OCI-LY1 (cell line): ENCODE results near the gene DUT.

ENCODE experiments used
- EZH2 ChIP-seq: fragments of 200-600 bp; sonication (generic), shearing (Covaris generic); IDR thresholded peaks from 2 replicates; pipeline ENCODE4 v1.8.0; 2017; ENCODE audit warnings: borderline replicate concordance, mixed run types, mild to moderate bottlenecking, antibody characterized with exemption, low read length, moderate library complexity, mixed read lengths
- TF ChIP-seq, protein P1 (sequence below): fragments of 200-600 bp; sonication (generic), shearing (Covaris generic); IDR thresholded peaks from 2 replicates; pipeline ENCODE4 v1.5.1; 2017; ENCODE audit warnings: mild to moderate bottlenecking, antibody characterized with exemption, low read length, moderate library complexity, mixed read lengths

DNA sequence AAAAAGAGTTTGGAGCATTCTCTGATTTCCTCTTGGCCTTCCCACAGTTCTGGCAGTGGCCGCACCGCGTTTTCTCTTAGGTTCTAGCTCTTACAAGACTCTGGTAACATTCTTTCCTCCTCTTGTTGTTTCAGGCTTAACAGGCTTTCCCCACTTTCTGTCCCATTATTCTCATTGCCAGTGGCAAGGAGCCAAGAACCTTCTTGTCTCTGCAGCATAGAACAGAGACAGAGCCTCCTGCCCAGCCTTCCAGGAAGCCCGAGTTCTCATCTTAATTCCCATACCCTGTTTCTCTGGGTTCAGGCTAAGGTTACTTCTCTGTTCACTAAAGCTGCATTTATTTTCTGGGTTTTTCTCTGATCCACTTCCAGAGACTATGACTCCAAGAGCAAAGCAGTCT lies 61.1 kb downstream of the DUT start:
- TF ChIP-seq, protein P1, sequence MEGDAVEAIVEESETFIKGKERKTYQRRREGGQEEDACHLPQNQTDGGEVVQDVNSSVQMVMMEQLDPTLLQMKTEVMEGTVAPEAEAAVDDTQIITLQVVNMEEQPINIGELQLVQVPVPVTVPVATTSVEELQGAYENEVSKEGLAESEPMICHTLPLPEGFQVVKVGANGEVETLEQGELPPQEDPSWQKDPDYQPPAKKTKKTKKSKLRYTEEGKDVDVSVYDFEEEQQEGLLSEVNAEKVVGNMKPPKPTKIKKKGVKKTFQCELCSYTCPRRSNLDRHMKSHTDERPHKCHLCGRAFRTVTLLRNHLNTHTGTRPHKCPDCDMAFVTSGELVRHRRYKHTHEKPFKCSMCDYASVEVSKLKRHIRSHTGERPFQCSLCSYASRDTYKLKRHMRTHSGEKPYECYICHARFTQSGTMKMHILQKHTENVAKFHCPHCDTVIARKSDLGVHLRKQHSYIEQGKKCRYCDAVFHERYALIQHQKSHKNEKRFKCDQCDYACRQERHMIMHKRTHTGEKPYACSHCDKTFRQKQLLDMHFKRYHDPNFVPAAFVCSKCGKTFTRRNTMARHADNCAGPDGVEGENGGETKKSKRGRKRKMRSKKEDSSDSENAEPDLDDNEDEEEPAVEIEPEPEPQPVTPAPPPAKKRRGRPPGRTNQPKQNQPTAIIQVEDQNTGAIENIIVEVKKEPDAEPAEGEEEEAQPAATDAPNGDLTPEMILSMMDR, result no peak
- TF ChIP-seq EZH2, result no peak
